OCI-LY1 (cell line): ENCODE data around the gene GPATCH8.

Source experiments
- H2AFZ ChIP-seq: fragments of 200-600 bp; sonication (generic), shearing (Covaris generic); 2 replicates; pipeline ENCODE4 v1.6.0; 2014; ENCODE audit warnings: antibody characterized with exemption, mild to moderate bottlenecking, low read length
- H3F3A ChIP-seq: fragments of 200-600 bp; sonication (generic), shearing (Covaris generic); 2 replicates; pipeline ENCODE4 v1.6.0; 2014; ENCODE audit warnings: mild to moderate bottlenecking, antibody characterized with exemption, low read length, moderate library complexity; ENCODE audit not compliant: insufficient read depth
- H3K27ac ChIP-seq: fragments of 200-600 bp; sonication (generic); 2 replicates; pipeline ENCODE4 v1.5.1; 2014; ENCODE audit warnings: low read length, mixed run types, mild to moderate bottlenecking, low read depth; ENCODE audit not compliant: poor library complexity, severe bottlenecking
- H3K27me3 ChIP-seq: fragments of 200-600 bp; sonication (generic); 2 replicates; pipeline ENCODE4 v1.6.0; 2014; ENCODE audit warnings: antibody characterized with exemption, mild to moderate bottlenecking, low read length, moderate library complexity; ENCODE audit not compliant: insufficient read depth
- H3K36me3 ChIP-seq: fragments of 200-600 bp; sonication (generic); 2 replicates; pipeline ENCODE4 v1.6.1; 2014; ENCODE audit warnings: mild to moderate bottlenecking, antibody characterized with exemption, low read length, moderate library complexity, mixed read lengths; ENCODE audit not compliant: insufficient read depth
- H3K4me1 ChIP-seq: fragments of 200-600 bp; sonication (generic); 2 replicates; pipeline ENCODE4 v1.5.1; 2014; ENCODE audit warnings: mild to moderate bottlenecking, low read length, moderate library complexity; ENCODE audit not compliant: insufficient read depth, severe bottlenecking
- H3K4me2 ChIP-seq: fragments of 200-600 bp; sonication (generic), shearing (Covaris generic); 2 replicates; pipeline ENCODE4 v1.6.1; 2014; ENCODE audit warnings: low read length
- H3K4me3 ChIP-seq: fragments of 200-600 bp; sonication (generic); 2 replicates; pipeline ENCODE4 v1.5.1; 2014; ENCODE audit warnings: low read length, low read depth, mild to moderate bottlenecking, mixed read lengths; ENCODE audit not compliant: poor library complexity, severe bottlenecking
- H3K79me2 ChIP-seq: fragments of 200-600 bp; shearing (Covaris generic); 2 replicates; pipeline ENCODE4 v1.6.1; 2016; ENCODE audit warnings: mixed run types, low read length, mixed read lengths; ENCODE audit not compliant: insufficient read depth
- H3K9ac ChIP-seq: fragments of 200-600 bp; sonication (generic), shearing (Covaris generic); 2 replicates; pipeline ENCODE4 v1.6.1; 2014; ENCODE audit warnings: mild to moderate bottlenecking, low read length, mixed read lengths
- H3K9me2 ChIP-seq: fragments of 200-600 bp; sonication (generic), shearing (Covaris generic); 2 replicates; pipeline ENCODE4 v1.6.1; 2014; ENCODE audit warnings: low read depth, mild to moderate bottlenecking, low read length, mixed read lengths
- H3K9me3 ChIP-seq: fragments of 200-600 bp; shearing (Covaris generic); 2 replicates; pipeline ENCODE4 v1.6.1; 2014; ENCODE audit warnings: low read length, mixed read lengths
- H4K20me1 ChIP-seq: fragments of 200-600 bp; sonication (generic), shearing (Covaris generic); 2 replicates; pipeline ENCODE4 v1.6.0; 2016; ENCODE audit warnings: mild to moderate bottlenecking, low read length; ENCODE audit not compliant: insufficient read depth
- CTCF ChIP-seq: fragments of 200-600 bp; sonication (generic), shearing (Covaris generic); IDR thresholded peaks from 2 replicates; pipeline ENCODE4 v1.5.1; 2017; ENCODE audit warnings: mild to moderate bottlenecking, antibody characterized with exemption, low read length, moderate library complexity, mixed read lengths
- EZH2 ChIP-seq: fragments of 200-600 bp; sonication (generic), shearing (Covaris generic); IDR thresholded peaks from 2 replicates; pipeline ENCODE4 v1.8.0; 2017; ENCODE audit warnings: borderline replicate concordance, mixed run types, mild to moderate bottlenecking, antibody characterized with exemption, low read length, moderate library complexity, mixed read lengths

Gene GPATCH8

GRCh38 chr17:44444735-44445105 is 58.5 kb downstream of the GPATCH8 start:
- Histone ChIP-seq H3F3A (no peaks in the 10 kb centered on the region), H3K27ac (no peak overlapping the region), H3K36me3 (0 out of 2 replicates have a peak, but pooled peaks cover 4% of the 10 kb centered on the region), H3K9me3 (no peaks in the 10 kb centered on the region), H3K79me2 (peaks cover 6% of the 10 kb centered on the region; the same call in 1 of the 2 replicates), H2AFZ (no peak overlapping the region), H3K4me3 (no peak overlapping the region), H4K20me1 (no peaks in the 10 kb centered on the region), H3K9me2 (no peaks in the 10 kb centered on the region), H3K27me3 (no peaks in the 10 kb centered on the region), H3K9ac (no peak overlapping the region), H3K4me2 (no peak overlapping the region), H3K4me1 (peaks cover 7% of the 10 kb centered on the region)
- TF ChIP-seq CTCF: no peak
- TF ChIP-seq EZH2: no peak

GRCh38 chr17:44442806-44443205 is 60.4 kb downstream of the GPATCH8 start:
- Histone ChIP-seq H4K20me1 (no peaks in the 10 kb centered on the region), H3K9me3 (no peaks in the 10 kb centered on the region), H3K36me3 (0 out of 2 replicates have a peak, but pooled peaks cover 4% of the 10 kb centered on the region), H3K79me2 (peaks cover 6% of the 10 kb centered on the region; the same call in 1 of the 2 replicates), H3K27ac (no peak overlapping the region), H3K4me3 (no peak overlapping the region), H3K9me2 (no peaks in the 10 kb centered on the region), H3K4me2 (no peak overlapping the region), H2AFZ (no peak overlapping the region), H3K27me3 (no peaks in the 10 kb centered on the region), H3F3A (no peaks in the 10 kb centered on the region), H3K4me1 (peaks cover 10% of the 10 kb centered on the region), H3K9ac (no peak overlapping the region)
- TF ChIP-seq CTCF (no peak), EZH2 (no peak)

GRCh38 chr17:44439168-44439567 is 64.0 kb downstream of the GPATCH8 start:
- TF ChIP-seq EZH2: no peak
- TF ChIP-seq CTCF: no peak
- Histone ChIP-seq H4K20me1 (0 out of 2 replicates have a peak, but pooled peaks cover 2% of the 10 kb centered on the region), H3K27ac (no peak overlapping the region), H3K9ac (no peak overlapping the region), H3F3A (no peaks in the 10 kb centered on the region), H3K36me3 (peaks cover 22% of the 10 kb centered on the region; the same call in 1 of the 2 replicates), H3K27me3 (no peaks in the 10 kb centered on the region), H3K9me3 (no peaks in the 10 kb centered on the region), H3K79me2 (peaks cover 6% of the 10 kb centered on the region; the same call in 1 of the 2 replicates), H3K9me2 (no peaks in the 10 kb centered on the region), H3K4me1 (peaks cover 10% of the 10 kb centered on the region), H3K4me3 (no peak overlapping the region), H2AFZ (no peak overlapping the region), H3K4me2 (no peak overlapping the region)
